SJSA1 (cell line): ENCODE measurements around the gene CACNA2D3. TPM values are rescaled to one million over a fixed set of nuclear protein-coding genes. Genes with fewer than 3 reads are reported as not detected.

Experiments
- DNase-seq, 2 experiments: peaks; one replicate each; pipeline ENCODE4 v3.0.0-alpha.2; 2015 to 2020; ENCODE audit warnings: low spot score in 2 of 2, low read depth in 1 of 2
- H3K27ac ChIP-seq: fragments of 250-450 bp; sonication (Bioruptor Pico); 2 replicates; pipeline ENCODE4 v1.5.1; 2020; ENCODE audit warnings: mild to moderate bottlenecking, moderate library complexity
- H3K27me3 ChIP-seq: fragments of 250-450 bp; sonication (Bioruptor Pico); replicated peaks from 2 replicates; pipeline ENCODE4 v1.5.1; 2020; ENCODE audit warnings: mild to moderate bottlenecking, moderate library complexity
- H3K36me3 ChIP-seq: fragments of 250-450 bp; sonication (Bioruptor Pico); 2 replicates; pipeline ENCODE4 v1.5.1; 2020; ENCODE audit warnings: mild to moderate bottlenecking
- H3K4me1 ChIP-seq: fragments of 250-450 bp; sonication (Bioruptor Pico); replicated peaks from 2 replicates; pipeline ENCODE4 v1.6.1; 2021; ENCODE audit warnings: mild to moderate bottlenecking
- H3K4me3 ChIP-seq: fragments of 250-450 bp; sonication (Bioruptor Pico); 2 replicates; pipeline ENCODE4 v1.5.1; 2020; ENCODE audit warnings: mild to moderate bottlenecking
- H3K9me3 ChIP-seq: fragments of 250-450 bp; sonication (Bioruptor Pico); replicated peaks from 2 replicates; pipeline ENCODE4 v1.5.1; 2020; ENCODE audit warnings: mild to moderate bottlenecking
- total RNA-seq: library from RNA; depleted of rRNA; stranded (reverse); fragments of >200 nt; shearing (Covaris generic); gene quantifications from 2 replicates; pipeline ENCODE4 v1.2.3, GENCODE V29; 2014

CACNA2D3 gene
- total RNA-seq, 1 experiment from 2014 or later: not detected

- no peaks in the 10 kb centered on the region for H3K9me3 ChIP-seq
- no peak overlapping the region for H3K27ac ChIP-seq
- no peaks in the 10 kb centered on the region; the same call in 1 of the 2 replicates for H3K27me3 ChIP-seq
- H3K4me3 ChIP-seq: no peak overlapping the region
- no peak for DNase-seq
- H3K4me1 ChIP-seq: peaks cover 5% of the 10 kb centered on the region
- H3K36me3 ChIP-seq: no peaks in the 10 kb centered on the region
Measured at GRCh38 chr3:54780336-54780735, 658.0 kb downstream of the CACNA2D3 start.

GRCh38 chr3:54781728-54782127 lies 659.4 kb downstream of the CACNA2D3 start:
- no peak overlapping the region for H3K27ac ChIP-seq
- H3K4me1 ChIP-seq: peaks cover 5% of the 10 kb centered on the region
- H3K9me3 ChIP-seq: no peaks in the 10 kb centered on the region
- DNase-seq: no peak
- no peaks in the 10 kb centered on the region; the same call in 1 of the 2 replicates for H3K27me3 ChIP-seq
- no peaks in the 10 kb centered on the region for H3K36me3 ChIP-seq
- H3K4me3 ChIP-seq: no peak overlapping the region

- no peak overlapping the region for H3K4me3 ChIP-seq
Measured at GRCh38 chr3:54783611-54784010, 661.3 kb downstream of the CACNA2D3 start.

GRCh38 chr3:54784021-54784420 lies 661.7 kb downstream of the CACNA2D3 start:
- H3K27me3 ChIP-seq: no peaks in the 10 kb centered on the region; the same call in 1 of the 2 replicates
- no peak overlapping the region for H3K4me3 ChIP-seq
- no peaks in the 10 kb centered on the region for H3K9me3 ChIP-seq
- no peaks in the 10 kb centered on the region for H3K36me3 ChIP-seq
- no peak overlapping the region for H3K27ac ChIP-seq
- peaks cover 5% of the 10 kb centered on the region for H3K4me1 ChIP-seq
- DNase-seq: peak in 1 of 2 experiments; percentile 10

More at GRCh38 chr3:54783611-54784010, 661.3 kb downstream of the CACNA2D3 start:
- DNase-seq: peak in 1 of 2 experiments; percentile 20
- H3K9me3 ChIP-seq: no peaks in the 10 kb centered on the region
- H3K27me3 ChIP-seq: no peaks in the 10 kb centered on the region; the same call in 1 of the 2 replicates
- no peak overlapping the region for H3K27ac ChIP-seq
- H3K4me1 ChIP-seq: peaks cover 5% of the 10 kb centered on the region
- H3K36me3 ChIP-seq: no peaks in the 10 kb centered on the region

GRCh38 chr3:54785976-54786375 lies 663.6 kb downstream of the CACNA2D3 start:
- Histone ChIP-seq H3K4me1 (peaks cover 5% of the 10 kb centered on the region), H3K9me3 (no peaks in the 10 kb centered on the region), H3K4me3 (no peak overlapping the region), H3K27me3 (no peaks in the 10 kb centered on the region; the same call in 1 of the 2 replicates), H3K36me3 (no peaks in the 10 kb centered on the region), H3K27ac (no peak overlapping the region)
- no peak for DNase-seq

GRCh38 chr3:54790051-54790450 lies 667.7 kb downstream of the CACNA2D3 start:
- no peak for DNase-seq
- H3K36me3 ChIP-seq: no peaks in the 10 kb centered on the region
- no peaks in the 10 kb centered on the region for H3K4me1 ChIP-seq
- no peaks in the 10 kb centered on the region for H3K9me3 ChIP-seq
- no peaks in the 10 kb centered on the region for H3K27me3 ChIP-seq
- no peak overlapping the region for H3K4me3 ChIP-seq
- H3K27ac ChIP-seq: no peak overlapping the region

GRCh38 chr3:54791501-54792156 lies 669.3 kb downstream of the CACNA2D3 start:
- Histone ChIP-seq H3K27ac (no peak overlapping the region), H3K9me3 (no peaks in the 10 kb centered on the region), H3K27me3 (no peaks in the 10 kb centered on the region), H3K4me3 (no peak overlapping the region), H3K4me1 (no peaks in the 10 kb centered on the region), H3K36me3 (no peaks in the 10 kb centered on the region)
- no peak for DNase-seq

- Histone ChIP-seq H3K27ac (no peak overlapping the region), H3K4me1 (no peaks in the 10 kb centered on the region), H3K9me3 (no peaks in the 10 kb centered on the region), H3K36me3 (no peaks in the 10 kb centered on the region), H3K4me3 (no peak overlapping the region), H3K27me3 (no peaks in the 10 kb centered on the region)
- DNase-seq: no peak
Measured at GRCh38 chr3:54792584-54792983, 670.2 kb downstream of the CACNA2D3 start.

GRCh38 chr3:54793171-54793570 lies 670.8 kb downstream of the CACNA2D3 start:
- H3K27me3 ChIP-seq: no peaks in the 10 kb centered on the region
- H3K4me3 ChIP-seq: no peak overlapping the region
- H3K9me3 ChIP-seq: no peaks in the 10 kb centered on the region
- no peak for DNase-seq
- H3K27ac ChIP-seq: no peak overlapping the region
- no peaks in the 10 kb centered on the region for H3K4me1 ChIP-seq
- H3K36me3 ChIP-seq: no peaks in the 10 kb centered on the region

GRCh38 chr3:54797111-54797510 lies 674.8 kb downstream of the CACNA2D3 start:
- Histone ChIP-seq H3K27ac (no peak overlapping the region), H3K27me3 (no peaks in the 10 kb centered on the region), H3K4me1 (no peaks in the 10 kb centered on the region), H3K4me3 (no peak overlapping the region), H3K36me3 (no peaks in the 10 kb centered on the region), H3K9me3 (no peaks in the 10 kb centered on the region)
- DNase-seq: no peak

GRCh38 chr3:54800478-54800877 lies 678.1 kb downstream of the CACNA2D3 start:
- H3K27ac ChIP-seq: no peak overlapping the region
- H3K4me3 ChIP-seq: no peak overlapping the region
- H3K9me3 ChIP-seq: no peaks in the 10 kb centered on the region
- DNase-seq: no peak
- no peaks in the 10 kb centered on the region for H3K4me1 ChIP-seq
- no peaks in the 10 kb centered on the region for H3K36me3 ChIP-seq
- H3K27me3 ChIP-seq: no peaks in the 10 kb centered on the region

- Histone ChIP-seq H3K4me1 (no peaks in the 10 kb centered on the region), H3K27ac (no peak overlapping the region), H3K36me3 (no peaks in the 10 kb centered on the region), H3K27me3 (no peaks in the 10 kb centered on the region), H3K4me3 (no peak overlapping the region), H3K9me3 (no peaks in the 10 kb centered on the region)
- DNase-seq: no peak
Measured at GRCh38 chr3:54801977-54802376, 679.6 kb downstream of the CACNA2D3 start.

GRCh38 chr3:54810401-54810800 lies 688.0 kb downstream of the CACNA2D3 start:
- Histone ChIP-seq H3K9me3 (no peaks in the 10 kb centered on the region), H3K27ac (no peak overlapping the region), H3K36me3 (no peaks in the 10 kb centered on the region), H3K4me1 (no peaks in the 10 kb centered on the region), H3K27me3 (no peaks in the 10 kb centered on the region), H3K4me3 (no peak overlapping the region)
- no peak for DNase-seq

GRCh38 chr3:54814224-54814623 lies 691.9 kb downstream of the CACNA2D3 start:
- Histone ChIP-seq H3K27me3 (no peaks in the 10 kb centered on the region), H3K9me3 (no peaks in the 10 kb centered on the region), H3K4me1 (peaks cover 9% of the 10 kb centered on the region), H3K4me3 (no peak overlapping the region), H3K27ac (no peak overlapping the region), H3K36me3 (no peaks in the 10 kb centered on the region)
- no peak for DNase-seq

- peak in 1 of 2 experiments; percentile 35 for DNase-seq
- Histone ChIP-seq H3K4me1 (peaks cover 9% of the 10 kb centered on the region), H3K36me3 (no peaks in the 10 kb centered on the region), H3K9me3 (no peaks in the 10 kb centered on the region), H3K27ac (peak overlapping the region; percentile 56), H3K4me3 (no peak overlapping the region), H3K27me3 (no peaks in the 10 kb centered on the region)
Measured at GRCh38 chr3:54817628-54818027, 695.3 kb downstream of the CACNA2D3 start.
